Lower lobe of right lung (tissue), 2 donors: ENCODE results near the gene TRIM9. TPM values are rescaled to one million over a fixed set of nuclear protein-coding genes. Genes with fewer than 3 reads are reported as not detected.

Source experiments
- ATAC-seq, 2 donors: fragments of 200-7000 bp; cut with Tn5 transposase; one replicate each; pipeline ENCODE4 v1.9.1; 2020 to 2022; ENCODE audit warnings: mild to moderate bottlenecking in 2 of 2, moderate library complexity in 2 of 2
- DNase-seq: peaks from one replicate; pipeline ENCODE4 v3.0.0-alpha.2; 2020
- H3K27ac ChIP-seq: fragments of 200-600 bp; one replicate; pipeline ENCODE4 v1.8.0; 2022
- H3K27me3 ChIP-seq: fragments of 200-600 bp; one replicate; pipeline ENCODE4 v1.8.0; 2022; ENCODE audit warnings: low read depth
- H3K36me3 ChIP-seq: fragments of 200-600 bp; one replicate; pipeline ENCODE4 v1.8.0; 2022; ENCODE audit warnings: mild to moderate bottlenecking
- H3K4me1 ChIP-seq: fragments of 200-600 bp; one replicate; pipeline ENCODE4 v1.8.0; 2022
- H3K4me3 ChIP-seq: fragments of 200-600 bp; one replicate; pipeline ENCODE4 v1.8.0; 2022; ENCODE audit warnings: mild to moderate bottlenecking
- H3K9me3 ChIP-seq: fragments of 200-600 bp; one replicate; pipeline ENCODE4 v1.8.0; 2022
- intact Hi-C: fragments of 100-400 bp; cut with DNase I; formaldehyde crosslinking; loops from one replicate; pipeline ENCODE4 v1.11.0; 2022
- total RNA-seq: library from RNA; stranded (reverse); fragmentation: NEBNext Ultra II Directional; extraction: Animal tissue kit (Norgen Biotek cat#: 25700); gene quantifications from one replicate; pipeline ENCODE4 v1.2.1, GENCODE V29; 2021
- TF ChIP-seq, protein P1 (sequence below): fragments of 200-600 bp; IDR thresholded peaks from one replicate; pipeline ENCODE4 v1.8.0; 2022; ENCODE audit warnings: antibody characterized with exemption, mild to moderate bottlenecking
- donor health status: DM: no; HTN: yes; CAD: no; lungs with severe emphysema.

TRIM9 gene
- total RNA-seq, 1 donor from 2014 or later = 0.92 TPM

DNA sequence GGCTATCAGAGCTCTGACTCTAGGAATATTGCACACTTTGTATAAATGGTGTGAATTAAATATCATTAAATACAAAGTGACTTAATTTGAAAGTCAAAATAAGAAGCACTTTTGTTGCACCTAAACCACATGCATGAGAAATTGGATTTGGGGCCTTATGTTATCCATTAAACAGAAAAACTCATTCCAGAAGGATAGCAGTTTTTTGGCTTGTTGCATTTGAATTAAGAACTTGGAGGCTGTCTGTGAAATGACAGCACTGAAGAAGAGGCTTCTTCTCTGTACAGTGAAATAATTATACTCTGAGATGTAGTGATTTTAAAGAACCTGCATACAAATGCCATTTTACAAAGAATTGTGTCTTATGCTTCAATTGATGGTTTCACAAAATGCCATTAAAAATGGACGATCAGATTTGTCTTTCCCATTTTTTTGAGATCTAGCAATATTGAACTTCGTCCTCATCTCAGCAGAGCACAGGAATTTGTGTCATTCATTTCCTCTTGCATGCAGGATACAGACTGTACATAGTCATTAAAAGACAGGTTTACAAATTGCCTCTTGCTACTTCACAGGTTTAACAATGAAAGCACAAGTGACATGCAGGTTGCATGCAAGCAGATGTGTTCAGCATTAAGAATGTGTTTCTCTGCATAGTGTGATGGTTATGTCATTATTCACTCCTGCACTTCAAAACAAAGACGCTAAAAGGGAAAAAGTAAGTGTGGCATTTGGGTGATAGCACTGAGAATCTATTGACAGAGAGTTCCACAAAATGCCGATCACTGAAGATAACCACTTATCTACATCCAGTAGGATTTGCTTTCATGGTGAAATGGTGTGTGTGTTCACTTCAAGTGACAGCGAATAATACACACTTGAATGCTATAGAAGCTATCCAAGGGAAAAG, 114.7 kb downstream of the TRIM9 start:
- TF ChIP-seq, protein P1, sequence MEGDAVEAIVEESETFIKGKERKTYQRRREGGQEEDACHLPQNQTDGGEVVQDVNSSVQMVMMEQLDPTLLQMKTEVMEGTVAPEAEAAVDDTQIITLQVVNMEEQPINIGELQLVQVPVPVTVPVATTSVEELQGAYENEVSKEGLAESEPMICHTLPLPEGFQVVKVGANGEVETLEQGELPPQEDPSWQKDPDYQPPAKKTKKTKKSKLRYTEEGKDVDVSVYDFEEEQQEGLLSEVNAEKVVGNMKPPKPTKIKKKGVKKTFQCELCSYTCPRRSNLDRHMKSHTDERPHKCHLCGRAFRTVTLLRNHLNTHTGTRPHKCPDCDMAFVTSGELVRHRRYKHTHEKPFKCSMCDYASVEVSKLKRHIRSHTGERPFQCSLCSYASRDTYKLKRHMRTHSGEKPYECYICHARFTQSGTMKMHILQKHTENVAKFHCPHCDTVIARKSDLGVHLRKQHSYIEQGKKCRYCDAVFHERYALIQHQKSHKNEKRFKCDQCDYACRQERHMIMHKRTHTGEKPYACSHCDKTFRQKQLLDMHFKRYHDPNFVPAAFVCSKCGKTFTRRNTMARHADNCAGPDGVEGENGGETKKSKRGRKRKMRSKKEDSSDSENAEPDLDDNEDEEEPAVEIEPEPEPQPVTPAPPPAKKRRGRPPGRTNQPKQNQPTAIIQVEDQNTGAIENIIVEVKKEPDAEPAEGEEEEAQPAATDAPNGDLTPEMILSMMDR = no peak
- Histone ChIP-seq H3K4me1 (no peaks in the 10 kb centered on the region), H3K27ac (no peak overlapping the region), H3K4me3 (no peak overlapping the region), H3K27me3 (no peaks in the 10 kb centered on the region), H3K9me3 (no peaks in the 10 kb centered on the region), H3K36me3 (no peaks in the 10 kb centered on the region)
- DNase-seq (no peak), ATAC-seq (no peak)
- intact Hi-C loops = no loop called here

DNA sequence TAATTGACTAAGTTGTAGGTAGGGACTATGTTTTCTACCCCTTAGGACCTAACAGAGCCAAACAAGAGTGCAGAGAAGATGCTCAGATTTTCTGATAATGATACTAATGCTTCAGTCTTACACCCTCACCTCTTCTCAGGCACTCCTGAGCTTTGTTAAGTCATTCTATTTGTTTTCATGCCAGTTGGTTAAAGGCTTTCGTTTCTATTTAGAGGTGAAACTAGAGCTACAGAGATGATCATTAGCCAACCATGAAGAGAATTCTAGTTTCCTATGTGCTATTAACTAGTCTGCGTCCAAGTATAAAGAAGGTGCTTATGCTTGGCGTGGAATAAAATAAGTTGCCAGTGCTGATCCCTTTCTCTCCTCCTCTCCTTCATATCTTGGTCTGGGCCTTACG, 116.0 kb downstream of the TRIM9 start:
- H3K4me1 ChIP-seq = no peaks in the 10 kb centered on the region
- DNase-seq = no peak
- H3K9me3 ChIP-seq = no peaks in the 10 kb centered on the region
- intact Hi-C loops = no loop called here
- H3K27me3 ChIP-seq = no peaks in the 10 kb centered on the region
- TF ChIP-seq, protein P1 = no peak
- H3K36me3 ChIP-seq = no peaks in the 10 kb centered on the region
- ATAC-seq = no peak
- no peak overlapping the region for H3K4me3 ChIP-seq
- H3K27ac ChIP-seq = no peak overlapping the region

DNA sequence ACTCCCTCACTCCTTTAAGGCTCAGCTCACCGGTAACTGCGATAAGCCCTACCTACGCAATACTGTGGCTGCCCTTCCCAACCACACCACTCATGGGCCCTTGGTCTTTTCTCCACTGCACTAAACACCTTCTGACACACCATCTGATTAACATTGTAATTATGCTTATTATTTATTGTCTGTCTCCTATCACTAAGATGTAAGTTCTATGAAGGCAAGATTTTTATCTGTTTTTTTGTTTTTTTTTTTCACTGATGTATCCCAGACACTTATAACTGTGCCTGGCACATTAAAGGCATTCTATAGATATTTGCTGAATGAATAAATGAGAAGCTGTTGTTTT, 116.4 kb downstream of the TRIM9 start:
- Histone ChIP-seq H3K4me1 (no peaks in the 10 kb centered on the region), H3K27me3 (no peaks in the 10 kb centered on the region), H3K9me3 (no peaks in the 10 kb centered on the region), H3K27ac (no peak overlapping the region), H3K4me3 (no peak overlapping the region), H3K36me3 (no peaks in the 10 kb centered on the region)
- TF ChIP-seq, protein P1 = no peak
- ATAC-seq (peak; percentile 15 to 16), DNase-seq (no peak)
- intact Hi-C loops = no loop called here

DNA sequence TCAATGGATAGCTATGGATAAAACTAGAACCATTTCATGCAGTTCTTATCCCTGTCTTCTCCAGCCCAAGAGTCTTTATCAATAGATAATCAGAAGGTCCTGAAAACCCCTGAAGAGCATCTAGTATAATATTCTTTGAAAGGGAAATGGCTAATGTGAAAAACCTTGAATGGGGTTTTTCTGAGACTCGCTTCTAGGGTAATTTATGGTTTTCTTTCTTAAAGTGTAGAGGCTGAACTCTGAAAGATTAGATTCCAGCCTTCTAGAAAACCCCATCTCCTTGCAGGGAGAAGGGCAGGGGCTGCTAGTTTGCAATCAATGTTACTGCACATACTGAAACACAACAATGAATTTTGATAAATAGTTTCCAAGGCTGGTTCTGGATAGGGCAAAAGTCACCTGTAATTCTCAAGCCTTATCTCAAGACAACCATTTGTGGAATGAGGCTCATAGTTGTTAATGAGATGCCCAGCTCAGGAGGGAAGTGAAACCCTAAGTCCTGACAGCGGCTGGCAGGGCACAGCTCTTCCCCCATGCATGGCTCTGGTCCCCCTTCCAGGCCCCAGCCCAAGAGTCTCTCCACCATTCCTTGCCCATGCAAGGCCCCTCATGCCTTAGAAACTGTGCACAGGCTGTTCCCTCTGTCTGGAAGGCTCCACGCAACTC, 116.9 kb downstream of the TRIM9 start:
- Histone ChIP-seq H3K36me3 (no peaks in the 10 kb centered on the region), H3K4me3 (no peak overlapping the region), H3K27ac (no peak overlapping the region), H3K9me3 (no peaks in the 10 kb centered on the region), H3K27me3 (no peaks in the 10 kb centered on the region), H3K4me1 (no peaks in the 10 kb centered on the region)
- TF ChIP-seq, protein P1 = no peak
- ATAC-seq (peak; percentile 31 to 51), DNase-seq (no peak)
- intact Hi-C loops = no loop called here

GRCh38 chr14:50974118-50974517, 120.8 kb downstream of the TRIM9 start:
- Histone ChIP-seq H3K27ac (no peak overlapping the region), H3K4me1 (no peaks in the 10 kb centered on the region), H3K9me3 (no peaks in the 10 kb centered on the region), H3K36me3 (no peaks in the 10 kb centered on the region), H3K27me3 (no peaks in the 10 kb centered on the region), H3K4me3 (no peak overlapping the region)
- TF ChIP-seq, protein P1 = no peak
- ATAC-seq (no peak), DNase-seq (no peak)
- intact Hi-C loops = no loop called here
